Measurements from ENCODE around the gene PVALEF.

GRCh38 chr17:81158688-81159590 lies 6.4 kb upstream of the PVALEF start:
- TF ChIP-seq POLR2A (IDR thresholded peaks at IDR 0.05) = no peak
- no peak for TF ChIP-seq CTCF (IDR thresholded peaks at IDR 0.05)
